Right renal pelvis (tissue), 4 donors: ENCODE data around the gene GCAT. TPM values are rescaled to one million over a fixed set of nuclear protein-coding genes. Genes with fewer than 3 reads are reported as not detected.
"Not testable (repeated sequence)": the region's sequence is repeated elsewhere in the genome, so short reads cannot be mapped to it uniquely, and the experiment has no call there.

ENCODE experiments used
- DNase-seq, 4 donors: peaks; one replicate each; pipeline ENCODE4 v3.0.0-alpha.2; 2013; ENCODE audit warnings: low read depth in 4 of 4, low spot score in 3 of 4, missing footprints in 1 of 4
- polyA plus RNA-seq, 4 donors: library from polyadenylated mRNA; unstranded; fragments of 120-200 nt; gene quantifications; one replicate each; pipeline ENCODE4 v1.2.1, GENCODE V29; 2013; ENCODE audit not compliant: insufficient read length in 4 of 4

GCAT gene
- polyA plus RNA-seq, 4 donors, result 14.0 to 18.8 (median 14.4) TPM

- no peak for DNase-seq
Measured at GRCh38 chr22:37781434-37782059, 26.2 kb upstream of the GCAT start.

- DNase-seq, result no peak
Measured at GRCh38 chr22:37782340-37783168, 25.2 kb upstream of the GCAT start.

GRCh38 chr22:37784829-37785495 is 22.8 kb upstream of the GCAT start:
- no peak for DNase-seq

- no peak for DNase-seq
Measured at GRCh38 chr22:37790234-37790633, 17.5 kb upstream of the GCAT start.

- DNase-seq, result no peak
Measured at GRCh38 chr22:37792494-37792893, 15.2 kb upstream of the GCAT start.

- no peak for DNase-seq
Measured at GRCh38 chr22:37794376-37794775, 13.4 kb upstream of the GCAT start.

GRCh38 chr22:37796079-37796478 is 11.7 kb upstream of the GCAT start:
- DNase-seq, result no peak

- DNase-seq, result not testable (repeated sequence)
Measured at GRCh38 chr22:37797259-37797658, 10.5 kb upstream of the GCAT start.

GRCh38 chr22:37797874-37798500 is 9.7 kb upstream of the GCAT start:
- DNase-seq, result no peak

GRCh38 chr22:37799979-37800378 is 7.8 kb upstream of the GCAT start:
- DNase-seq, result not testable (repeated sequence)

- DNase-seq, result no peak
Measured at GRCh38 chr22:37801946-37802309, 5.8 kb upstream of the GCAT start.

- DNase-seq, result no peak
Measured at GRCh38 chr22:37802310-37803194, 5.2 kb upstream of the GCAT start.

GRCh38 chr22:37803195-37803638 is 4.5 kb upstream of the GCAT start:
- no peak for DNase-seq

GRCh38 chr22:37803639-37804351 is 3.9 kb upstream of the GCAT start:
- DNase-seq, result no peak

- DNase-seq, result no peak
Measured at GRCh38 chr22:37804352-37804880, 3.3 kb upstream of the GCAT start.

GRCh38 chr22:37804881-37805809 is 2.6 kb upstream of the GCAT start:
- no peak for DNase-seq

- DNase-seq, result no peak
Measured at GRCh38 chr22:37805810-37806277, 1.9 kb upstream of the GCAT start.
